AG09309 (cell line): ENCODE measurements around the gene PIK3R5.

ENCODE experiments used
- DNase-seq: peaks from one replicate; pipeline ENCODE4 v3.0.0-alpha.2; 2010; ENCODE audit warnings: low read depth
- H3K4me3 ChIP-seq: 2 replicates; pipeline ENCODE4 v1.5.1; 2011; ENCODE audit warnings: mild to moderate bottlenecking, low read depth, low read length, moderate library complexity; ENCODE audit not compliant: control insufficient read depth
- CTCF ChIP-seq: IDR thresholded peaks from 2 replicates; pipeline ENCODE4 v1.5.1; 2011; ENCODE audit warnings: mild to moderate bottlenecking, low read depth, low read length, inconsistent platforms; ENCODE audit not compliant: insufficient read depth, control insufficient read depth; ENCODE audit errors: missing control alignments

Gene PIK3R5

GRCh38 chr17:8830141-8830540 lies 135.4 kb downstream of the PIK3R5 start:
- no peak overlapping the region for H3K4me3 ChIP-seq
- DNase-seq, result no peak
- TF ChIP-seq CTCF, result no peak

- no peak overlapping the region for H3K4me3 ChIP-seq
- TF ChIP-seq CTCF, result no peak
- DNase-seq, result no peak
Measured at GRCh38 chr17:8829036-8829941, 136.2 kb downstream of the PIK3R5 start.
